Measurements from ENCODE around the gene DHX38. TPM values are rescaled to one million over a fixed set of nuclear protein-coding genes. Genes with fewer than 3 reads are reported as not detected.

The DHX38 gene
- total and polyA plus RNA-seq, 2 of the 13 experiments (the other 11 are each of a cell fraction or from before 2014, with no cell fraction given), result 54.4 to 85.9 TPM

DNA sequence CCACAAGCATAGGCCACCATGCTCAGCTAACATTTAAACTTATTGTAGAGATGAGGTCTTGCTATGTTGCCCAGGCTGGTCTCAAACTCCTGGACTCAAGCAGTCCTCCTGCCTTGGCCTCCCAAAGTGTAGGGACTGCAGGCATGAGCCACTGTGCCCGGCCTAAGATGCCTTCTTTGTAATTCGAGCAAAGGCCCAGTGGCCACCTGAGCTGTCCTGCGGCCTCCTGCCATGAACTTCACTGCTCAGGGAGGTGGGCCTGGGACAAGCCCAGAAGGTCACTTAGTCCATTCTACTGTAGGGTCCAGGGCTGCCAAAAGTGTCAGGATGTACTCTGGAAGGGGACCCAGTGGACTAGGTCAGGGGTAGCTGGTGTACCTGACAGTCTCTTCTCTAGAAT is 30.5 kb downstream of the DHX38 start:
- Histone ChIP-seq H3K4me2 (ENCODE audit: low read depth, low read length) (no peak overlapping the region), H3K9me3 (ENCODE audit: low read length) (no peaks in the 10 kb centered on the region), H4K20me1 (ENCODE audit: insufficient read depth, low read length) (no peaks in the 10 kb centered on the region), H3K4me1 (ENCODE audit: insufficient read depth, low read length) (peaks cover 26% of the 10 kb centered on the region), H3K4me3 (replicated peaks in 1 of 3; ENCODE audit: insufficient read depth in 1 of 3, low read depth in 2 of 3, low read length in 3 of 3) (no peak overlapping the region), H3K27me3 (ENCODE audit: control insufficient read depth in 1 of 2, insufficient read depth in 2 of 2, low read length in 2 of 2) (no peaks in the 10 kb centered on the region), H3K36me3 (replicated peaks in 1 of 2; ENCODE audit: control insufficient read depth in 1 of 2, insufficient read depth in 2 of 2, low read length in 2 of 2) (no peaks in the 10 kb centered on the region; a peak in 2 of 5 replicates), H3K79me2 (ENCODE audit: insufficient read depth, low read length) (no peaks in the 10 kb centered on the region), H3K27ac (ENCODE audit: extremely low read length, insufficient read depth, low read length) (no peak overlapping the region), H3K9ac (ENCODE audit: insufficient read depth, low read depth, low read length) (peak overlapping the region; percentile 4; the same call in 1 of the 2 replicates), H2AFZ (ENCODE audit: low read length) (no peak overlapping the region)
- in situ Hi-C loops (cut with HindIII; ENCODE audit: extremely low pct_ligation_motif_present, low pct_unique_long_range_greater_than_20kb) (no loop called here), intact Hi-C loops (cut with micrococcal nuclease; ENCODE audit: unreplicated experiment) (no loop called here)
- ChIA-PET POLR2A (no interaction called here), CTCF (ENCODE audit: low intra/inter-chr PET ratio, low total read pairs) (interaction anchor here (2.3 kb wide), 1 partner anchor 26 kb away, joined by 27 read pairs; no protein-coding TSS in a partner anchor)
- WGBS (ENCODE audit: low lambda C conversion rate), result 100% methylated on average over 3 of the region's 3 CpGs
- ATAC-seq (no peak; the same call in 2 of the 3 replicates), DNase-seq (ENCODE audit: low spot score) (no peak), FAIRE-seq (no peak)
- no TSS peak for BruUV-seq (replicated peaks)
- no peak for TF ChIP-seq ZBTB7B (CRISPR knock-in tag; IDR thresholded peaks at IDR 0.05)
- TF ChIP-seq GZF1 (CRISPR knock-in tag; IDR thresholded peaks at IDR 0.05), result no peak
- TF ChIP-seq EED (CRISPR knock-in tag; IDR thresholded peaks at IDR 0.05), result peak; percentile 16; the same call in 1 of the 2 replicates
- no peak for TF ChIP-seq ZFP36L1 (CRISPR knock-in tag; IDR thresholded peaks at IDR 0.05)
- TF ChIP-seq ZNF225 (CRISPR knock-in tag; IDR thresholded peaks at IDR 0.05), result peak; percentile 7; the same call in 1 of the 2 replicates
- TF ChIP-seq NFE2 (CRISPR knock-in tag; IDR thresholded peaks at IDR 0.05), result no peak
- 0 out of 2 replicates have a peak, but pooled peaks have one; percentile 5 for TF ChIP-seq PHF8 (CRISPR knock-in tag; IDR thresholded peaks at IDR 0.05)
- TF ChIP-seq KLF11 (CRISPR knock-in tag; IDR thresholded peaks at IDR 0.05), result no peak
- TF ChIP-seq ZBTB43 (CRISPR knock-in tag; conservative IDR thresholded peaks at IDR 0.05), result no peak
- no peak for TF ChIP-seq MLX (CRISPR knock-in tag; IDR thresholded peaks at IDR 0.05)
- TF ChIP-seq ESRRA (CRISPR knock-in tag; IDR thresholded peaks at IDR 0.05; ENCODE audit: low read depth), result no peak
